HG02840 (cell line): Measurements from ENCODE around the gene PALLD.

ENCODE experiments used
- ATAC-seq: cut with Tn5 transposase; IDR thresholded peaks from one replicate; pipeline ENCODE4 v1.9.1; 2021; ENCODE audit warnings: mild to moderate bottlenecking, moderate library complexity, moderate number of reproducible peaks; ENCODE audit not compliant: unreplicated experiment, low FRiP score

The PALLD gene

GRCh38 chr4:168878623-168879022, 381.8 kb downstream of the PALLD start:
- ATAC-seq, result no peak

GRCh38 chr4:168879188-168879587, 382.3 kb downstream of the PALLD start:
- ATAC-seq, result no peak

- no peak for ATAC-seq
These were observed 383.3 kb downstream of the PALLD start for GRCh38 chr4:168880072-168880675.

- peak; percentile 69 for ATAC-seq
These were observed 384.2 kb downstream of the PALLD start for GRCh38 chr4:168880811-168881595.

GRCh38 chr4:168881781-168882420, 385.0 kb downstream of the PALLD start:
- ATAC-seq, result no peak

GRCh38 chr4:168882650-168883233, 385.9 kb downstream of the PALLD start:
- no peak for ATAC-seq

GRCh38 chr4:168883513-168883912, 386.7 kb downstream of the PALLD start:
- no peak for ATAC-seq

GRCh38 chr4:168884251-168885124, 387.6 kb downstream of the PALLD start:
- ATAC-seq, result no peak

- ATAC-seq, result no peak
These were observed 388.5 kb downstream of the PALLD start for GRCh38 chr4:168885400-168885799.

- ATAC-seq, result no peak
These were observed 389.5 kb downstream of the PALLD start for GRCh38 chr4:168886351-168886750.

GRCh38 chr4:168887809-168888208, 391.0 kb downstream of the PALLD start:
- ATAC-seq, result no peak

GRCh38 chr4:168888715-168889215, 391.9 kb downstream of the PALLD start:
- no peak for ATAC-seq

GRCh38 chr4:168891086-168891485, 394.2 kb downstream of the PALLD start:
- ATAC-seq, result no peak

- no peak for ATAC-seq
These were observed 394.8 kb downstream of the PALLD start for GRCh38 chr4:168891688-168892087.

GRCh38 chr4:168892475-168892874, 395.6 kb downstream of the PALLD start:
- no peak for ATAC-seq

GRCh38 chr4:168893205-168893604, 396.4 kb downstream of the PALLD start:
- no peak for ATAC-seq

GRCh38 chr4:168893807-168894206, 397.0 kb downstream of the PALLD start:
- no peak for ATAC-seq

- no peak for ATAC-seq
These were observed 403.2 kb downstream of the PALLD start for GRCh38 chr4:168900080-168900479.

- ATAC-seq, result no peak
These were observed 410.4 kb downstream of the PALLD start for GRCh38 chr4:168907119-168907698.

GRCh38 chr4:168908093-168908492, 411.2 kb downstream of the PALLD start:
- ATAC-seq, result no peak
